Measurements from ENCODE around the gene GDPD5. TPM values are rescaled to one million over a fixed set of nuclear protein-coding genes. Genes with fewer than 3 reads are reported as not detected.

GDPD5 gene
- total and polyA plus RNA-seq, 2 donors (not counting 3 experiments of a cell fraction or from before 2014, with no cell fraction given), result 60.2 to 79.2 TPM

- dilution Hi-C loops (cut with MboI; ENCODE audit: extremely low pct_ligation_motif_present, low sequenced_read_pairs) (no loop called here), intact Hi-C loops (cut with micrococcal nuclease) (loop anchor here (1.0 to 5.0 kb wide), 4 partner anchors 39 to 144 kb away; no protein-coding TSS in a partner anchor)
- Histone ChIP-seq H3K27ac (ENCODE audit: insufficient read depth, low read depth, low read length) (no peak overlapping the region), H3K9ac (replicated peaks; ENCODE audit: extremely low read depth, insufficient read depth, low read length) (no peak overlapping the region), H3K4me3 (replicated peaks in 1 of 3; ENCODE audit: insufficient read depth in 1 of 3, low read depth in 1 of 3, low read length in 3 of 3) (no peak overlapping the region), H3K9me1 (replicated peaks; ENCODE audit: control insufficient read depth, extremely low read depth, insufficient read depth, low read length) (no peaks in the 10 kb centered on the region), H3K36me3 (ENCODE audit: control insufficient read depth in 2 of 2, extremely low read depth in 1 of 2, insufficient read depth in 2 of 2, low read length in 2 of 2) (no peaks in the 10 kb centered on the region), H3K9me3 (replicated peaks; ENCODE audit: control insufficient read depth, insufficient read depth, low read length) (no peaks in the 10 kb centered on the region), H4K20me1 (replicated peaks; ENCODE audit: control insufficient read depth, extremely low read depth, insufficient read depth, low read length) (no peaks in the 10 kb centered on the region), H3K4me1 (ENCODE audit: control insufficient read depth, extremely low read depth, insufficient read depth, low read length) (peaks cover 17% of the 10 kb centered on the region), H3K4me2 (ENCODE audit: insufficient read depth, low read length) (no peak overlapping the region), H3K27me3 (ENCODE audit: control insufficient read depth in 2 of 2, insufficient read depth in 2 of 2, low read length in 2 of 2) (no peaks in the 10 kb centered on the region), H3K79me2 (ENCODE audit: control insufficient read depth, insufficient read depth, low read length) (no peaks in the 10 kb centered on the region), H2AFZ (ENCODE audit: low read depth, low read length) (no peak overlapping the region)
- TF ChIP-seq JUN (IDR thresholded peaks at IDR 0.05; ENCODE audit: borderline replicate concordance, insufficient read depth, insufficient read length, low read depth) (no peak), POLR2A (IDR thresholded peaks at IDR 0.05; ENCODE audit: low read depth, low read length) (no peak), MAX (IDR thresholded peaks at IDR 0.05; ENCODE audit: insufficient read depth, insufficient read length) (no peak), MYC (IDR thresholded peaks at IDR 0.05; ENCODE audit: low read depth, low read length) (no peak), GATA2 (IDR thresholded peaks at IDR 0.05; ENCODE audit: insufficient read depth, insufficient read length, low read depth, low read length) (no peak)
- no TSS peak for BruUV-seq (replicated peaks)
- ChIA-PET POLR2A (no interaction called here), CTCF (interaction anchor here (0.8 to 10.6 kb wide), 27 partner anchors 11 to 415 kb away, joined by 3 to 166 read pairs (median 5); partner anchors contain the start of gene RPS3)
- FAIRE-seq (peak; percentile 79), DNase-seq (ENCODE audit: low read depth, low spot score) (no peak)
Measured at GRCh38 chr11:75387736-75388294, 137.9 kb downstream of the GDPD5 start.

- intact Hi-C loops (cut with micrococcal nuclease) (loop anchor here (5.0 kb wide), 1 partner anchor 40 kb away; no protein-coding TSS in a partner anchor), dilution Hi-C loops (cut with MboI; ENCODE audit: extremely low pct_ligation_motif_present, low sequenced_read_pairs) (no loop called here)
- no peaks in the 10 kb centered on the region for H3K36me3 ChIP-seq (ENCODE audit: control insufficient read depth in 2 of 2, extremely low read depth in 1 of 2, insufficient read depth in 2 of 2, low read length in 2 of 2)
- H3K27ac ChIP-seq (ENCODE audit: insufficient read depth, low read depth, low read length), result no peak overlapping the region
- H3K4me1 ChIP-seq (ENCODE audit: control insufficient read depth, extremely low read depth, insufficient read depth, low read length), result peaks cover 17% of the 10 kb centered on the region
- no TSS peak for BruUV-seq (replicated peaks)
- POLR2A ChIA-PET, result no interaction called here
- no peaks in the 10 kb centered on the region for H3K9me3 ChIP-seq (replicated peaks; ENCODE audit: control insufficient read depth, insufficient read depth, low read length)
- H4K20me1 ChIP-seq (replicated peaks; ENCODE audit: control insufficient read depth, extremely low read depth, insufficient read depth, low read length), result no peaks in the 10 kb centered on the region
- no peaks in the 10 kb centered on the region for H3K79me2 ChIP-seq (ENCODE audit: control insufficient read depth, insufficient read depth, low read length)
- no peaks in the 10 kb centered on the region for H3K9me1 ChIP-seq (replicated peaks; ENCODE audit: control insufficient read depth, extremely low read depth, insufficient read depth, low read length)
- CTCF ChIA-PET, result interaction anchor here (0.9 to 10.6 kb wide), 9 partner anchors 12 to 143 kb away, joined by 3 to 166 read pairs (median 15); no protein-coding TSS in a partner anchor
- FAIRE-seq, result no peak
- no peak overlapping the region for H3K4me3 ChIP-seq (replicated peaks in 1 of 3; ENCODE audit: insufficient read depth in 1 of 3, low read depth in 1 of 3, low read length in 3 of 3)
- no peaks in the 10 kb centered on the region for H3K27me3 ChIP-seq (ENCODE audit: control insufficient read depth in 2 of 2, insufficient read depth in 2 of 2, low read length in 2 of 2)
- H2AFZ ChIP-seq (ENCODE audit: low read depth, low read length), result no peak overlapping the region
- no peak overlapping the region for H3K9ac ChIP-seq (replicated peaks; ENCODE audit: extremely low read depth, insufficient read depth, low read length)
- peak; percentile 23 for DNase-seq (ENCODE audit: low read depth, low spot score)
- no peak overlapping the region for H3K4me2 ChIP-seq (ENCODE audit: insufficient read depth, low read length)
- TF ChIP-seq MYC (IDR thresholded peaks at IDR 0.05; ENCODE audit: low read depth, low read length) (no peak), POLR2A (IDR thresholded peaks at IDR 0.05; ENCODE audit: low read depth, low read length) (no peak), POLR2AphosphoS5 (IDR thresholded peaks at IDR 0.05; ENCODE audit: insufficient read depth, low read depth, low read length) (no peak), GATA2 (IDR thresholded peaks at IDR 0.05; ENCODE audit: insufficient read depth, insufficient read length, low read depth, low read length) (no peak), FOS (IDR thresholded peaks at IDR 0.05; ENCODE audit: borderline replicate concordance, insufficient read depth, low read length) (no peak), JUN (IDR thresholded peaks at IDR 0.05; ENCODE audit: borderline replicate concordance, insufficient read depth, insufficient read length, low read depth) (no peak), CTCF (IDR thresholded peaks at IDR 0.05; ENCODE audit: extremely low read depth in 1 of 2, insufficient read depth in 1 of 2, low read depth in 1 of 2, low read length in 2 of 2) (no peak), EZH2 (IDR thresholded peaks at IDR 0.05; ENCODE audit: borderline replicate concordance, low read depth, low read length, severe bottlenecking) (no peak), MAX (IDR thresholded peaks at IDR 0.05; ENCODE audit: insufficient read depth, insufficient read length) (no peak)
Measured at GRCh38 chr11:75386942-75387630, 138.7 kb downstream of the GDPD5 start.

All from endothelial cell of umbilical vein (primary cell).